Liver (tissue), 9 donors: ENCODE measurements around the gene IKZF4. TPM values are rescaled to one million over a fixed set of nuclear protein-coding genes. Genes with fewer than 3 reads are reported as not detected.

ENCODE experiments used
- DNase-seq: peaks from one replicate; pipeline ENCODE4 v3.0.0-alpha.2; 2017; ENCODE audit warnings: low spot score
- H3K27ac ChIP-seq, 2 donors: one replicate each; pipeline ENCODE4 v1.7.0; 2013; ENCODE audit warnings: inconsistent platforms in 2 of 2, low read length in 2 of 2, control low read depth in 1 of 2, low read depth in 1 of 2, mild to moderate bottlenecking in 1 of 2
- H3K27me3 ChIP-seq, 4 donors: one replicate each; pipeline versions ENCODE4 v1.6.1 to v1.7.0; 2013; ENCODE audit warnings: low read length in 3 of 4, inconsistent platforms in 1 of 4, mild to moderate bottlenecking in 1 of 4, moderate library complexity in 1 of 4; ENCODE audit not compliant: control insufficient read depth in 4 of 4, insufficient read depth in 4 of 4
- H3K36me3 ChIP-seq, 4 donors: one replicate each; pipeline versions ENCODE4 v1.6.1 to v1.7.0; 2013; ENCODE audit warnings: low read length in 3 of 4, mild to moderate bottlenecking in 3 of 4, low read depth in 1 of 4, moderate library complexity in 1 of 4; ENCODE audit not compliant: control insufficient read depth in 4 of 4, insufficient read depth in 3 of 4
- H3K4me1 ChIP-seq, 4 donors: one replicate each; pipeline versions ENCODE4 v1.6.1 to v1.7.0; 2013; ENCODE audit warnings: low read length in 3 of 4, mild to moderate bottlenecking in 3 of 4, moderate library complexity in 1 of 4; ENCODE audit not compliant: control insufficient read depth in 4 of 4, insufficient read depth in 4 of 4
- H3K4me3 ChIP-seq, 3 donors: one replicate each; pipeline versions ENCODE4 v1.6.1 to v1.7.0; 2013; ENCODE audit warnings: low read length in 3 of 3, control low read depth in 1 of 3, low read depth in 1 of 3, mild to moderate bottlenecking in 1 of 3
- H3K9ac ChIP-seq, 2 donors: one replicate each; pipeline ENCODE4 v1.7.0; 2013; ENCODE audit warnings: low read length in 2 of 2, mild to moderate bottlenecking in 2 of 2, moderate library complexity in 2 of 2, control low read depth in 1 of 2, low read depth in 1 of 2
- H3K9me3 ChIP-seq, 4 donors: one replicate each; pipeline versions ENCODE4 v1.6.1 to v1.7.0; 2013; ENCODE audit warnings: low read length in 3 of 4; ENCODE audit not compliant: control insufficient read depth in 4 of 4
- ATF3 ChIP-seq: IDR thresholded peaks from 2 replicates; pipeline ENCODE4 v1.6.1; 2016; ENCODE audit warnings: antibody characterized with exemption
- CTCF ChIP-seq: fragments of 150-350 bp; IDR thresholded peaks from 2 replicates; pipeline ENCODE4 v1.5.1; 2017; ENCODE audit warnings: improper control_type of control experiment, low read depth, low read length; ENCODE audit not compliant: missing input control
- FOXA1 ChIP-seq: IDR thresholded peaks from 2 replicates; pipeline ENCODE4 v1.6.1; 2016; ENCODE audit warnings: antibody characterized with exemption
- GABPA ChIP-seq, 2 donors: IDR thresholded peaks in 1 of 2; conservative IDR thresholded peaks in 1 of 2; 2 replicates each; pipeline ENCODE4 v1.6.1; 2016; ENCODE audit warnings: antibody characterized with exemption in 2 of 2, mild to moderate bottlenecking in 1 of 2, moderate library complexity in 1 of 2
- HNF4A ChIP-seq, 2 donors: conservative IDR thresholded peaks; 2 replicates each; pipeline ENCODE4 v1.6.1; 2016; ENCODE audit warnings: antibody characterized with exemption in 2 of 2, mild to moderate bottlenecking in 2 of 2
- HNF4G ChIP-seq: IDR thresholded peaks from 2 replicates; pipeline ENCODE4 v1.6.1; 2016; ENCODE audit warnings: antibody characterized with exemption
- JUND ChIP-seq, 2 donors: IDR thresholded peaks; 2 replicates each; pipeline ENCODE4 v1.6.1; 2016; ENCODE audit warnings: antibody characterized with exemption in 2 of 2
- MAX ChIP-seq: IDR thresholded peaks from 2 replicates; pipeline ENCODE4 v1.6.1; 2016; ENCODE audit warnings: antibody characterized with exemption
- NR2F2 ChIP-seq: IDR thresholded peaks from 2 replicates; pipeline ENCODE4 v1.6.1; 2016; ENCODE audit warnings: antibody characterized with exemption
- RAD21 ChIP-seq, 2 donors: IDR thresholded peaks; 2 replicates each; pipeline ENCODE4 v1.6.1; 2016; ENCODE audit warnings: antibody characterized with exemption in 2 of 2, mild to moderate bottlenecking in 2 of 2
- REST ChIP-seq: IDR thresholded peaks from 2 replicates; pipeline ENCODE4 v1.6.1; 2016; ENCODE audit warnings: antibody characterized with exemption, mild to moderate bottlenecking
- YY1 ChIP-seq: IDR thresholded peaks from 2 replicates; pipeline ENCODE4 v1.6.1; 2016; ENCODE audit warnings: antibody characterized with exemption, mild to moderate bottlenecking
- ZBTB33 ChIP-seq: IDR thresholded peaks from 2 replicates; pipeline ENCODE4 v1.6.1; 2016; ENCODE audit warnings: antibody characterized with exemption
- WGBS: extraction: QIAGEN DNeasy Blood & Tissue Kit; methylation state at CpG from one replicate; pipeline ENCODE4 v1.1.7; 2013; 5-methylcytosine and 5-hydroxymethylcytosine counted together
- polyA plus RNA-seq, 2 donors: library from polyadenylated mRNA; stranded (reverse) in 1 of 2; unstranded in 1 of 2; fragments of 200-250 nt in 1 of 2; fragments of >200 nt in 1 of 2; fragmentation: Nextera tagmentation in 1 of 2; extraction: Ambion mirVana in 1 of 2; gene quantifications; one replicate each; pipeline versions ENCODE4 v1.2.1 to v1.2.3, GENCODE V29; 2013 to 2015
- total RNA-seq, 2 donors: library from RNA; depleted of rRNA; stranded (reverse); fragments of >200 nt; gene quantifications; one replicate each; pipeline ENCODE4 v1.2.3, GENCODE V29; 2014
- donor health status: healthy.
- donor health status: healthy.
- donor health status: healthy.
- donor health status: healthy.
- donor health status: healthy.

The IKZF4 gene
- total and polyA plus RNA-seq, 4 donors: 0.47 to 1.9 (median 0.75) TPM

GRCh38 chr12:55983232-55983842, 37.5 kb upstream of the IKZF4 start (continued):
- no peak for TF ChIP-seq REST

GRCh38 chr12:55984861-55985260, 36.0 kb upstream of the IKZF4 start:
- no peak for DNase-seq
- peaks cover 12 to 41% (median 23%) of the 10 kb centered on the region in 4 donors for H3K36me3 ChIP-seq
- H3K4me3 ChIP-seq: no peak overlapping the region
- no peak overlapping the region for H3K27ac ChIP-seq
- TF ChIP-seq GABPA (IDR thresholded peaks at IDR 0.05 in 1 of 2, conservative IDR thresholded peaks at IDR 0.05 in 1 of 2) (no peak), RAD21 (IDR thresholded peaks at IDR 0.05) (no peak), JUND (IDR thresholded peaks at IDR 0.05) (no peak), HNF4G (no peak), NR2F2 (no peak), ZBTB33 (no peak), ATF3 (no peak)
- H3K9me3 ChIP-seq: no peaks in the 10 kb centered on the region
- H3K9ac ChIP-seq: no peak overlapping the region
- no peaks in the 10 kb centered on the region for H3K27me3 ChIP-seq
- 72% methylated on average over 2 of the region's 2 CpGs for WGBS
- peaks cover 0 to 1% (median 0%) of the 10 kb centered on the region in 4 donors for H3K4me1 ChIP-seq

GRCh38 chr12:55985341-55985740, 35.5 kb upstream of the IKZF4 start:
- TF ChIP-seq MAX (no peak), YY1 (no peak), REST (no peak), JUND (IDR thresholded peaks at IDR 0.05) (no peak), ZBTB33 (no peak), RAD21 (IDR thresholded peaks at IDR 0.05) (no peak), HNF4A (conservative IDR thresholded peaks at IDR 0.05) (no peak), FOXA1 (no peak), CTCF (no peak)
- Histone ChIP-seq H3K27ac (no peak overlapping the region), H3K4me3 (no peak overlapping the region), H3K9me3 (no peaks in the 10 kb centered on the region), H3K4me1 (peaks cover 0 to 1% (median 0%) of the 10 kb centered on the region in 4 donors), H3K36me3 (peaks cover 12 to 44% (median 24%) of the 10 kb centered on the region in 4 donors), H3K27me3 (no peaks in the 10 kb centered on the region), H3K9ac (no peak overlapping the region)
- 83% methylated on average over 4 of the region's 4 CpGs for WGBS
- no peak for DNase-seq
